OCI-LY3 (cell line): ENCODE results near the gene SYTL3.

Experiments
- CTCF ChIP-seq: fragments of 200-600, 300-600 bp; sonication (generic); IDR thresholded peaks from 2 replicates; pipeline ENCODE4 v1.5.1; 2014; ENCODE audit warnings: antibody characterized with exemption, low read length, low read depth
- EZH2phosphoT487 ChIP-seq: fragments of 200-600 bp; shearing (Covaris generic); IDR thresholded peaks from 2 replicates; pipeline ENCODE4 v1.6.1; 2018; ENCODE audit warnings: antibody characterized with exemption, mixed run types, low read depth

- TF ChIP-seq CTCF (no peak), EZH2phosphoT487 (no peak)
These were observed 88.1 kb downstream of the SYTL3 start for GRCh38 chr6:158737710-158738615.
